Peyer's patch (tissue), 4 donors: Measurements from ENCODE around the gene TSPAN14. TPM values are rescaled to one million over a fixed set of nuclear protein-coding genes. Genes with fewer than 3 reads are reported as not detected.

Experiments
- DNase-seq, 3 donors: peaks; one replicate each; pipeline ENCODE4 v3.0.0-alpha.2; 2017 to 2019
- H3K27ac ChIP-seq, 4 donors: fragments of 200-600 bp; sonication (generic); one replicate each; pipeline ENCODE4 v1.5.1; 2016 to 2019
- H3K27me3 ChIP-seq, 2 donors: fragments of 200-600 bp; sonication (generic); one replicate each; pipeline ENCODE4 v1.5.1; 2019
- H3K36me3 ChIP-seq, 3 donors: fragments of 200-600 bp; sonication (generic); one replicate each; pipeline ENCODE4 v1.5.1; 2016 to 2019
- H3K4me1 ChIP-seq, 4 donors: fragments of 200-600 bp; sonication (generic); one replicate each; pipeline ENCODE4 v1.5.1; 2016 to 2019
- H3K4me3 ChIP-seq, 4 donors: fragments of 200-600 bp; sonication (generic); 1 replicate in 3 of 4; 2 replicates in 1 of 4; pipeline ENCODE4 v1.5.1; 2016 to 2019; ENCODE audit warnings: mild to moderate bottlenecking in 1 of 4
- H3K9me3 ChIP-seq, 4 donors: fragments of 200-600 bp; sonication (generic); one replicate each; pipeline ENCODE4 v1.5.1; 2016 to 2019; ENCODE audit warnings: mild to moderate bottlenecking in 1 of 4
- CTCF ChIP-seq, 6 experiments: fragments of 450-650 bp in 4 of 6; fragments of 200-600 bp in 2 of 6; sonication (generic) in 1 of 6; IDR thresholded peaks; one replicate each; pipeline ENCODE4 v1.5.1; 2017 to 2019; ENCODE audit warnings: antibody characterized with exemption in 6 of 6, mild to moderate bottlenecking in 3 of 6, moderate library complexity in 1 of 6
- POLR2A ChIP-seq, 2 donors: fragments of 450-650 bp; IDR thresholded peaks; one replicate each; pipeline ENCODE4 v1.5.1; 2017; ENCODE audit warnings: antibody characterized with exemption in 2 of 2, mild to moderate bottlenecking in 2 of 2, moderate library complexity in 2 of 2
- total RNA-seq, 4 donors: library from RNA; depleted of rRNA; stranded (reverse); fragments of >200 nt; gene quantifications; one replicate each; pipeline ENCODE4 v1.1.0, GENCODE V29; 2016

Gene TSPAN14
- total RNA-seq, 4 donors from 2014 or later, result 51.2 to 72.0 (median 68.0) TPM

- no peaks in the 10 kb centered on the region for H3K36me3 ChIP-seq
- no peak for TF ChIP-seq POLR2A (IDR thresholded peaks at IDR 0.05)
- no peak for TF ChIP-seq CTCF (IDR thresholded peaks at IDR 0.05)
- H3K9me3 ChIP-seq, result no peaks in the 10 kb centered on the region
- peaks cover 0 to 4% (median 0%) of the 10 kb centered on the region in 4 donors for H3K4me1 ChIP-seq
- DNase-seq, result no peak
- no peak overlapping the region for H3K27ac ChIP-seq
- no peak overlapping the region for H3K4me3 ChIP-seq
- H3K27me3 ChIP-seq, result no peaks in the 10 kb centered on the region
Observed at GRCh38 chr10:80544316-80544953, 90.3 kb downstream of the TSPAN14 start.

- TF ChIP-seq CTCF (IDR thresholded peaks at IDR 0.05) (no peak), POLR2A (IDR thresholded peaks at IDR 0.05) (no peak)
- DNase-seq, result no peak
- Histone ChIP-seq H3K9me3 (no peaks in the 10 kb centered on the region), H3K4me1 (peaks cover 0 to 4% (median 0%) of the 10 kb centered on the region in 4 donors), H3K4me3 (no peak overlapping the region), H3K27me3 (no peaks in the 10 kb centered on the region), H3K36me3 (no peaks in the 10 kb centered on the region), H3K27ac (no peak overlapping the region)
Observed at GRCh38 chr10:80545258-80545881, 91.3 kb downstream of the TSPAN14 start.

- H3K27me3 ChIP-seq, result no peaks in the 10 kb centered on the region
- H3K27ac ChIP-seq, result no peak overlapping the region
- H3K4me1 ChIP-seq, result no peaks in the 10 kb centered on the region
- no peak for TF ChIP-seq POLR2A (IDR thresholded peaks at IDR 0.05)
- peak in 1 of 6 experiments; percentile 1 for TF ChIP-seq CTCF (IDR thresholded peaks at IDR 0.05)
- no peaks in the 10 kb centered on the region for H3K36me3 ChIP-seq
- no peak for DNase-seq
- H3K9me3 ChIP-seq, result no peaks in the 10 kb centered on the region
- H3K4me3 ChIP-seq, result no peak overlapping the region
Observed at GRCh38 chr10:80552151-80552646, 98.1 kb downstream of the TSPAN14 start.

- Histone ChIP-seq H3K36me3 (no peaks in the 10 kb centered on the region), H3K4me1 (no peaks in the 10 kb centered on the region)
Observed at GRCh38 chr10:80553436-80553835, 99.3 kb downstream of the TSPAN14 start.

GRCh38 chr10:80554050-80554449, 99.9 kb downstream of the TSPAN14 start:
- H3K9me3 ChIP-seq, result no peaks in the 10 kb centered on the region
- no peaks in the 10 kb centered on the region for H3K4me1 ChIP-seq
- H3K27me3 ChIP-seq, result no peaks in the 10 kb centered on the region
- H3K4me3 ChIP-seq, result no peak overlapping the region
- no peak for DNase-seq
- no peak overlapping the region for H3K27ac ChIP-seq
- no peaks in the 10 kb centered on the region for H3K36me3 ChIP-seq
- TF ChIP-seq CTCF (IDR thresholded peaks at IDR 0.05) (no peak), POLR2A (IDR thresholded peaks at IDR 0.05) (no peak)

More at GRCh38 chr10:80553436-80553835, 99.3 kb downstream of the TSPAN14 start:
- Histone ChIP-seq H3K27ac (no peak overlapping the region), H3K27me3 (no peaks in the 10 kb centered on the region), H3K4me3 (no peak overlapping the region), H3K9me3 (no peaks in the 10 kb centered on the region)
- no peak for DNase-seq
- TF ChIP-seq CTCF (IDR thresholded peaks at IDR 0.05) (no peak), POLR2A (IDR thresholded peaks at IDR 0.05) (no peak)
